Measurements from ENCODE around the gene TMEM254. TPM values are rescaled to one million over a fixed set of nuclear protein-coding genes. Genes with fewer than 3 reads are reported as not detected.
A peak's percentile ranks its signal among the peaks of the same experiment; 100 is the strongest.

The TMEM254 gene
- total RNA-seq, 1 donor from 2014 or later: 22.2 TPM

- H3K27me3 Mint-ChIP-seq (ENCODE audit: unreplicated experiment): peaks cover 41% of the 10 kb centered on the region
- no peak overlapping the region for H3K27ac Mint-ChIP-seq (ENCODE audit: unreplicated experiment)
- H3K36me3 Mint-ChIP-seq (ENCODE audit: unreplicated experiment): no peaks in the 10 kb centered on the region
- peaks cover 12% of the 10 kb centered on the region for H3K4me1 Mint-ChIP-seq (ENCODE audit: unreplicated experiment)
- TF ChIP-seq, protein P1, sequence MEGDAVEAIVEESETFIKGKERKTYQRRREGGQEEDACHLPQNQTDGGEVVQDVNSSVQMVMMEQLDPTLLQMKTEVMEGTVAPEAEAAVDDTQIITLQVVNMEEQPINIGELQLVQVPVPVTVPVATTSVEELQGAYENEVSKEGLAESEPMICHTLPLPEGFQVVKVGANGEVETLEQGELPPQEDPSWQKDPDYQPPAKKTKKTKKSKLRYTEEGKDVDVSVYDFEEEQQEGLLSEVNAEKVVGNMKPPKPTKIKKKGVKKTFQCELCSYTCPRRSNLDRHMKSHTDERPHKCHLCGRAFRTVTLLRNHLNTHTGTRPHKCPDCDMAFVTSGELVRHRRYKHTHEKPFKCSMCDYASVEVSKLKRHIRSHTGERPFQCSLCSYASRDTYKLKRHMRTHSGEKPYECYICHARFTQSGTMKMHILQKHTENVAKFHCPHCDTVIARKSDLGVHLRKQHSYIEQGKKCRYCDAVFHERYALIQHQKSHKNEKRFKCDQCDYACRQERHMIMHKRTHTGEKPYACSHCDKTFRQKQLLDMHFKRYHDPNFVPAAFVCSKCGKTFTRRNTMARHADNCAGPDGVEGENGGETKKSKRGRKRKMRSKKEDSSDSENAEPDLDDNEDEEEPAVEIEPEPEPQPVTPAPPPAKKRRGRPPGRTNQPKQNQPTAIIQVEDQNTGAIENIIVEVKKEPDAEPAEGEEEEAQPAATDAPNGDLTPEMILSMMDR (IDR thresholded peaks at IDR 0.05): no peak
- H3K9me3 Mint-ChIP-seq (ENCODE audit: unreplicated experiment): no peaks in the 10 kb centered on the region
- no peak overlapping the region for H3K4me3 Mint-ChIP-seq (ENCODE audit: unreplicated experiment)
- DNase-seq (ENCODE audit: extremely low spot score, unreplicated experiment): no peak
Measured at GRCh38 chr10:80100116-80100515, 21.7 kb downstream of the TMEM254 start.

GRCh38 chr10:80100861-80101695 lies 22.6 kb downstream of the TMEM254 start:
- no peak overlapping the region for H3K27ac Mint-ChIP-seq (ENCODE audit: unreplicated experiment)
- TF ChIP-seq, protein P1 (IDR thresholded peaks at IDR 0.05): no peak
- no peaks in the 10 kb centered on the region for H3K9me3 Mint-ChIP-seq (ENCODE audit: unreplicated experiment)
- H3K4me3 Mint-ChIP-seq (ENCODE audit: unreplicated experiment): no peak overlapping the region
- no peaks in the 10 kb centered on the region for H3K36me3 Mint-ChIP-seq (ENCODE audit: unreplicated experiment)
- H3K27me3 Mint-ChIP-seq (ENCODE audit: unreplicated experiment): peaks cover 38% of the 10 kb centered on the region
- DNase-seq (ENCODE audit: extremely low spot score, unreplicated experiment): no peak
- H3K4me1 Mint-ChIP-seq (ENCODE audit: unreplicated experiment): peaks cover 12% of the 10 kb centered on the region

DNA sequence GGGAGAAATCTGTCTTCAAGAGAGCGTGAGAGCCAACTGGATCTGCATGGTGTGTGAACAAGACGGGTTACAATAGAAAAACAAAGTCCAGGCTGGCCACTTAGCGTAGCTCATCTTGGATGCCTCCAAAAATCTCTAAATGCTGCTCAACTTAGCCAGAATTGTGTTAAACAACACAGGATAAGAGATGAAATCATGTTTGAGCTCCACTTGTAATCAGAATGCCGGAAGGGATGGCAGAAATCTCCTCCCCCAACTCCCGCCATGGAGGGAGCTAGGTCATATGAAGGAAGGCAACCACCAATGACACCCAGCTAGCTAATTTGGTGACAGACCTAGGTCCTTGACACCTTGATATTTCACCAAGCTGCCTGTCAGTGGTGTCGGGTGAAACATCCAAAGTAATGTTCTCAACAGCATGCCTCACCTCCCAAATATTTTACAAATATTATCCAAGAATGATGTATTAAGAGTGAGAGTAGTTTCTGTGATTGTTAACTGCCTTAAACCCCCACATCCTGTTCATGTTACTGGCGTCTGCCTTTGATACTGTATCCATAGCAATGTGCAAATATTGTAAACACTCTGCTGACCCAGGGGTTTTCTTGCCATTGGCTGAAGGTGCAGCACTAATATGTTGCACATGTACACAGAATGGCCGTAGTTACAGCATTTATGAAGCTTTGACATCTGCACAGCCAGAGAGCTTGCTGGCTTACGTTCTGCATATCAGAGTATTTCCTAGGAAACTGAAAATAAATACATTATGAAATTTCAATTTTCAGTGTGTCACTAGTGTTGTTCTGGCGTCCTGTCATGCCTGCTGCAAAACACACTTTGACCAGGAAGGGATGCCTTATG lies 25.8 kb downstream of the TMEM254 start:
- Mint-ChIP-seq H3K4me1 (ENCODE audit: unreplicated experiment) (peaks cover 12% of the 10 kb centered on the region), H3K9me3 (ENCODE audit: unreplicated experiment) (peaks cover 10% of the 10 kb centered on the region), H3K27ac (ENCODE audit: unreplicated experiment) (peak overlapping the region; percentile 79), H3K36me3 (ENCODE audit: unreplicated experiment) (no peaks in the 10 kb centered on the region), H3K27me3 (ENCODE audit: unreplicated experiment) (peaks cover 20% of the 10 kb centered on the region), H3K4me3 (ENCODE audit: unreplicated experiment) (no peak overlapping the region)
- TF ChIP-seq, protein P1 (IDR thresholded peaks at IDR 0.05): no peak
- no peak for DNase-seq (ENCODE audit: extremely low spot score, unreplicated experiment)

DNA sequence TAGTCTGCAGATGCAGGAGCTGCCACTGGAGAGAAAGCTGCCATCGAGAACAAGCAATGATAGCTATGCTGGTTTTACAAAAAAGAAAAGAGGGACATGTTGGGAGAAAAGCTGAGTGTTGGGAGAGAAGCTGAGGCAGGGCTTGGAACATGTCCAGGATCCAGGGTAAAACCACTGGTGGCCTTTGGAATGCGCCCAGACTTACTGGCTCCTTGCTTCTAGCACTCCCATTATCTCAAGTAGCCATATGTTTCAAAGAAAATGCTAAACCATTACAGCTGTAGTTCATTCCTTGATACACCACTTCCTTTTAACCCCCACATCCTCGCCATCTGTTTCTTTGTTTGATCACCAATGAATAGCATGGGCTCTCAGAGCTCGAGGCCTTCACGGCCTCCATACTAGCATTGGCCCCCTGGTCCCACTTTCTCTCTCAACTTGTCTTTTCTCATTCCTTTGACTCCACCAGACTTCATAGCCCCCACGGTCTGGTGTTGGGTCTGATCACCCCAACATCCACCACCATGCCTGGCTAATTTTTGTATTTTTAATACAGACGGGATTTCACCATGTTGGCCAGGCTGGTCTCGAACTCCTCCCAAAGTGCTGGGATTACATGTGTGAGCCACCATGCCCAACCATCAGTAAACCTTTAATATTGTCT lies 30.2 kb downstream of the TMEM254 start:
- Mint-ChIP-seq H3K27me3 (ENCODE audit: unreplicated experiment) (peaks cover 10% of the 10 kb centered on the region), H3K36me3 (ENCODE audit: unreplicated experiment) (peaks cover 2% of the 10 kb centered on the region), H3K4me1 (ENCODE audit: unreplicated experiment) (peaks cover 21% of the 10 kb centered on the region), H3K27ac (ENCODE audit: unreplicated experiment) (no peak overlapping the region), H3K4me3 (ENCODE audit: unreplicated experiment) (no peak overlapping the region), H3K9me3 (ENCODE audit: unreplicated experiment) (peaks cover 10% of the 10 kb centered on the region)
- TF ChIP-seq, protein P1 (IDR thresholded peaks at IDR 0.05): no peak
- DNase-seq (ENCODE audit: extremely low spot score, unreplicated experiment): no peak

All from osteocyte (in vitro differentiated cells).